SU-DHL-6 (cell line): ENCODE measurements around the gene KCNN2.

Experiments used
- H2AFZ ChIP-seq: fragments of 200-600 bp; sonication (generic); 2 replicates; pipeline ENCODE4 v1.6.1; 2014; ENCODE audit warnings: low read depth, mild to moderate bottlenecking, moderate library complexity, mixed read lengths, antibody characterized with exemption, low read length; ENCODE audit not compliant: severe bottlenecking
- H3F3A ChIP-seq: fragments of 200-600 bp; shearing (Covaris generic); 2 replicates; pipeline ENCODE4 v1.6.0; 2016; ENCODE audit warnings: antibody characterized with exemption, mild to moderate bottlenecking; ENCODE audit not compliant: insufficient read depth
- H3K27ac ChIP-seq: fragments of 200-600 bp; sonication (generic); 2 replicates; pipeline ENCODE4 v1.5.1; 2016; ENCODE audit warnings: low read depth, mild to moderate bottlenecking, low read length, moderate library complexity, mixed read lengths
- H3K27me3 ChIP-seq: fragments of 200-600 bp; sonication (generic), shearing (Covaris generic); 2 replicates; pipeline ENCODE4 v1.6.0; 2014; ENCODE audit warnings: mild to moderate bottlenecking, low read length
- H3K36me3 ChIP-seq: fragments of 200-600 bp; sonication (generic); 2 replicates; pipeline ENCODE4 v1.6.1; 2014; ENCODE audit warnings: mild to moderate bottlenecking, low read length, mixed read lengths
- H3K4me2 ChIP-seq: fragments of 300-600, 200-600 bp; shearing (Covaris generic), sonication (generic); 2 replicates; pipeline ENCODE4 v1.6.0; 2014; ENCODE audit warnings: low read length, low read depth, mild to moderate bottlenecking; ENCODE audit not compliant: poor library complexity, severe bottlenecking
- H3K4me3 ChIP-seq: fragments of 200-600 bp; sonication (generic); 2 replicates; pipeline ENCODE4 v1.5.1; 2014; ENCODE audit warnings: antibody characterized with exemption, low read length, mild to moderate bottlenecking, mixed read lengths; ENCODE audit not compliant: insufficient read depth, poor library complexity, severe bottlenecking
- H3K79me2 ChIP-seq: fragments of 200-600 bp; sonication (generic); 2 replicates; pipeline ENCODE4 v1.6.1; 2014; ENCODE audit warnings: mild to moderate bottlenecking, low read length, moderate library complexity; ENCODE audit not compliant: insufficient read depth
- H3K9ac ChIP-seq: fragments of 200-600 bp; sonication (generic); 2 replicates; pipeline ENCODE4 v1.7.0; 2014; ENCODE audit warnings: mild to moderate bottlenecking, low read length
- H3K9me2 ChIP-seq: fragments of 200-600 bp; sonication (generic); replicated peaks from 2 replicates; pipeline ENCODE4 v1.6.1; 2014; ENCODE audit warnings: low read length; ENCODE audit not compliant: insufficient read depth
- H3K9me3 ChIP-seq: fragments of 200-600 bp; sonication (generic); 2 replicates; pipeline ENCODE4 v1.6.1; 2014; ENCODE audit warnings: low read length, mixed read lengths; ENCODE audit not compliant: insufficient read depth
- H4K20me1 ChIP-seq: fragments of 200-600 bp; sonication (generic); 2 replicates; pipeline ENCODE4 v1.6.1; 2014; ENCODE audit warnings: low read depth, mild to moderate bottlenecking, antibody characterized with exemption, low read length, moderate library complexity, mixed read lengths
- CTCF ChIP-seq: fragments of 200-600 bp; sonication (generic); IDR thresholded peaks from one replicate; pipeline ENCODE4 v1.5.1; 2017; ENCODE audit warnings: antibody characterized with exemption, mild to moderate bottlenecking, low read length, moderate library complexity; ENCODE audit not compliant: insufficient read depth, poor library complexity, severe bottlenecking
- EZH2phosphoT487 ChIP-seq: fragments of 200-600 bp; sonication (generic), shearing (Covaris generic); conservative IDR thresholded peaks from 2 replicates; pipeline ENCODE4 v1.6.1; 2018; ENCODE audit warnings: mild to moderate bottlenecking, antibody characterized with exemption, low read length, moderate library complexity, mixed read lengths

Gene KCNN2

GRCh38 chr5:114450437-114450836 lies 88.6 kb downstream of the KCNN2 start:
- Histone ChIP-seq H3K27me3 (no peaks in the 10 kb centered on the region), H3K9me3 (no peaks in the 10 kb centered on the region), H3K4me2 (no peak overlapping the region), H3F3A (no peaks in the 10 kb centered on the region), H3K4me3 (no peak overlapping the region), H3K79me2 (no peaks in the 10 kb centered on the region), H2AFZ (no peak overlapping the region), H3K9ac (no peak overlapping the region), H4K20me1 (no peaks in the 10 kb centered on the region), H3K27ac (no peak overlapping the region), H3K9me2 (no peaks in the 10 kb centered on the region), H3K36me3 (no peaks in the 10 kb centered on the region)
- TF ChIP-seq EZH2phosphoT487 (no peak), CTCF (no peak)

- Histone ChIP-seq H2AFZ (no peak overlapping the region), H3K27me3 (no peaks in the 10 kb centered on the region), H3F3A (no peaks in the 10 kb centered on the region), H4K20me1 (no peaks in the 10 kb centered on the region), H3K36me3 (no peaks in the 10 kb centered on the region), H3K9me3 (no peaks in the 10 kb centered on the region), H3K9ac (no peak overlapping the region), H3K27ac (no peak overlapping the region), H3K4me3 (no peak overlapping the region), H3K9me2 (no peaks in the 10 kb centered on the region), H3K4me2 (no peak overlapping the region), H3K79me2 (no peaks in the 10 kb centered on the region)
- TF ChIP-seq CTCF = no peak
- no peak for TF ChIP-seq EZH2phosphoT487
These were observed 96.9 kb downstream of the KCNN2 start for GRCh38 chr5:114458726-114459125.

- no peak overlapping the region for H3K27ac ChIP-seq
- H3K79me2 ChIP-seq = no peaks in the 10 kb centered on the region
- no peaks in the 10 kb centered on the region for H3F3A ChIP-seq
- H3K9me2 ChIP-seq = no peaks in the 10 kb centered on the region
- no peak overlapping the region for H3K9ac ChIP-seq
- no peaks in the 10 kb centered on the region for H3K36me3 ChIP-seq
- no peaks in the 10 kb centered on the region for H3K9me3 ChIP-seq
- H3K27me3 ChIP-seq = no peaks in the 10 kb centered on the region
- no peak overlapping the region for H2AFZ ChIP-seq
- TF ChIP-seq EZH2phosphoT487 (no peak), CTCF (no peak)
- no peak overlapping the region for H3K4me2 ChIP-seq
- H3K4me3 ChIP-seq = no peak overlapping the region
- H4K20me1 ChIP-seq = no peaks in the 10 kb centered on the region
These were observed 105.3 kb downstream of the KCNN2 start for GRCh38 chr5:114467171-114467570.
